ENCODE results near the gene ARHGEF16.

ARHGEF16 gene

DNA sequence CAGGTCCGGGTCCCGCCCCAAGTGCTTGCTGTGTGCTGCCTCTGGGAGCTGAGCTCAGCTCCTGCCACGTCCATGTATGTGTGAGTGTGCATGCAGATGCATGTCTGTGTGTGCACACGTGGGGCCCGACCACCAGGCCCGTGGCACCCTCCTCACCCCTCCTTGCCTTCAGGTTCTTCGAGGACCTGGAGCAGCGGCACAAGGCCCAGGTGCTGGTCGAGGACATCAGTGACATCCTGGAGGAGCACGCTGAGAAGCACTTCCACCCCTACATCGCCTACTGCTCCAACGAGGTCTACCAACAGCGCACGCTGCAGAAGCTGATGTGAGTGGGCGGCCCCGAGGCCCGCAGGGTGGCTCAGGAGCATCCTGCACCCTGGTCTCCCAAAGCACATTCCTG, 18.4 kb downstream of the ARHGEF16 start:
- intact Hi-C loops (cut with DNase I), result no loop called here
- DNase-seq, result peak in 23 of 42 donors; percentile 21 to 78 (median 39)

DNA sequence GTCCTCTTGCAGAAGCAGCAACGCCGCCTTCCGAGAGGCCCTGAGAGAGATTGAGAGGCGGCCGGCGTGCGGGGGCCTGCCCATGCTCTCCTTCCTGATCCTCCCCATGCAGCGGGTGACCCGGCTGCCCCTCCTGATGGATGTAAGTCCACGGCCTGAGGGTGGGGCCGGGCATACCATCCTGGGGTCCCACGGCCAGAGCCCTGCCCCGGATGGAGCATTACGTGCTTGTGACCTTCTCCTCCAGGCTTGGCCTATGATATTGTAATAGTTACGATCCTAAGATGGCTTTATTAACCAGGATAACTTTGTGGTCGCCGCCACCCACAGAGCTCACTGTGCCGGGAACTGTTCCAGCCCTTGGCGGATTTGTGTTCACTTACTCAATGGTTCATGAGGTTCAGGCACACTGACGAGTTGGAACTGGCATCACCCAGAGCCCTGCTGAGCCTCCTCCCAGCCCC, 18.9 kb downstream of the ARHGEF16 start:
- peak in 14 of 42 donors; percentile 23 to 59 (median 41) for DNase-seq
- intact Hi-C loops (cut with DNase I), result no loop called here

DNA sequence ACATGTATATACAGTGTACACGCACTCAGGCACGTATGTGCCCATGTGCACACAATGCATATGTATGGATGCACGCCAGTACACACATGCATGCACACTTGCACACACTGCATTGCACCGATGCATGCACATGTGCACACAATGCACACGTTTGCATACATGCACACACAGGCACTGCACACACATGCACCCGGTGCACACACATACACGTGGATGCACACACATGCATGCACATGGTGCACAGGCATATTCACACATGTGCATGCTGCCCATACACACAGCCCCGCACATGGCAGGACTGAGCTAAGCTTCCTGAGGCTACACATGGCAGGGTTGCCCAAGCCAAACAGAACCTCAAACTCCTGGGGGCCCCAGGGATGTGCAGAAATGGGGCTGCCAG, 19.6 kb downstream of the ARHGEF16 start:
- intact Hi-C loops (cut with DNase I), result no loop called here
- no peak for DNase-seq

DNA sequence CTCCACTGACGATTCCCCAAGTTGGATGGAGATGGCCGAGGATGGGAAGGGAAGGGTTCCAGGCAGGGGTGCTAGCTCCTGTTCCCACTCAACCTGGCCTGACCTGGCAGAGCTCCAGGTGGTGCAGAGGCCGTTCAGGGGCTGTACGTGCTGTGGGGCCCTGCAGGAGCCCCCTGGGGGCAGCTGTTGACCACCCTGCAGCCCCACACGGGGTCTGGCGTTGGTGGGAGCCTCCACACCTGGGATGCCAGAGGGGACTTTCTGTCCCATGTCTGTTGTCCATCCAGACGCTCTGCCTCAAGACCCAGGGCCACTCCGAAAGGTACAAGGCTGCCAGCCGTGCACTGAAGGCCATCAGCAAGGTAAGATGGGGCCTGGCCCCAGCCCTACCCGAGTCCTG, 20.0 kb downstream of the ARHGEF16 start:
- intact Hi-C loops (cut with DNase I), result no loop called here
- no peak for DNase-seq

DNA sequence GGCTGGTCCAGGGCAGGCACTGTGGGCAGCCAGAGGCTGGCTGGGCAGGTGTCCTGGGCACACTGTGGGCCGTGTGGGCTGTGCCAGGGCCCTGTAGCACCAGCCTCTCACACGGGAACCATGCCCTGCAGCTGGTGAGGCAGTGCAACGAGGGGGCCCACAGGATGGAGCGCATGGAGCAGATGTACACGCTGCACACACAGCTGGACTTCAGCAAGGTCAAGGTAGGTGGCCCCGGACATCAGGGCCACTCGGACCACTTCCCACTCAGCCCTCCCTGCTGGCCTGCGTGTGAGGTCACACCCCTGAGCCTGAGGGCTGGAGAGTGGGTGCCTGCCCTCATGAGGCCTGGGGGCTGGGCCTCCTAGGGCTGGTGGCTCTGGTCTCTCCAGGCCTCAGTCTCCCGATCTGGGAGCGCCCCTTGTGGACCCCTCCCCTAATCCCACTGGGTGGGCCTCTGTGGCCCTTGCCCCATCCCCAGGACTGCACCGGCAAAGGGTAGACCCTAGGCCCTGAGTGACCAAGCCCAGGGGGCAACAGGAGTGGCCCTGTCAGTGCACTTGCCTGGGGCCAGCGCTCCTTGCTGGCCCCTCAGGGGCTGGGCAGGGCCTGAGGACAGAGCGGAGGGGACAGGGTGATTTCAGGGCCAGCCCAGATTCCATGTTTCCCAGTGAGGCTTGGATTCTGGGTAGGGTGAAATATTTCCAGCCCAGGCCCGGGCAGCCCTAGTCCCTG, 21.5 kb downstream of the ARHGEF16 start:
- no peak for DNase-seq

DNA sequence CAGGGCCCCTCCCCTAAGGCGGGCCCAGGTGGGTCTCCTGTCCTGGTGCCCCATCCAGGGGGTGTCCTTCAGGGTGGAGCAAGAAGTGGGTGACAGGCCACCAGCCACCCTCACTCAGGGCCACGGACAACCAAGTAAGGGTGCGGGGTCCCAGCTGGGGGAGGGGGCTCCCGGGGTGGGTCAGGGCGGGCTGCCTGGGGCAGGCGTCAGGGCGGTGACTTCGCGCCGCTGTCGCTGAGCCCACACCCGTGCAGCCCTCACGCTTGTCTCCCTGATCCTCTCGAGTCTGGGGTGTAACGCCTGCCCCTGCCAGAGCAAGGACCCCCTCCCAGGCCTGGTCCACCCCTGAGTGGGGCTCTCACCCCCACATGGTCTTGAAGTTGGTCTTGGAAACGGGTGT, 22.2 kb downstream of the ARHGEF16 start:
- intact Hi-C loops (cut with DNase I), result no loop called here
- no peak for DNase-seq

More for the DNA sequence above, 21.5 kb downstream of the ARHGEF16 start:
- intact Hi-C loops (cut with DNase I), result no loop called here

DNA sequence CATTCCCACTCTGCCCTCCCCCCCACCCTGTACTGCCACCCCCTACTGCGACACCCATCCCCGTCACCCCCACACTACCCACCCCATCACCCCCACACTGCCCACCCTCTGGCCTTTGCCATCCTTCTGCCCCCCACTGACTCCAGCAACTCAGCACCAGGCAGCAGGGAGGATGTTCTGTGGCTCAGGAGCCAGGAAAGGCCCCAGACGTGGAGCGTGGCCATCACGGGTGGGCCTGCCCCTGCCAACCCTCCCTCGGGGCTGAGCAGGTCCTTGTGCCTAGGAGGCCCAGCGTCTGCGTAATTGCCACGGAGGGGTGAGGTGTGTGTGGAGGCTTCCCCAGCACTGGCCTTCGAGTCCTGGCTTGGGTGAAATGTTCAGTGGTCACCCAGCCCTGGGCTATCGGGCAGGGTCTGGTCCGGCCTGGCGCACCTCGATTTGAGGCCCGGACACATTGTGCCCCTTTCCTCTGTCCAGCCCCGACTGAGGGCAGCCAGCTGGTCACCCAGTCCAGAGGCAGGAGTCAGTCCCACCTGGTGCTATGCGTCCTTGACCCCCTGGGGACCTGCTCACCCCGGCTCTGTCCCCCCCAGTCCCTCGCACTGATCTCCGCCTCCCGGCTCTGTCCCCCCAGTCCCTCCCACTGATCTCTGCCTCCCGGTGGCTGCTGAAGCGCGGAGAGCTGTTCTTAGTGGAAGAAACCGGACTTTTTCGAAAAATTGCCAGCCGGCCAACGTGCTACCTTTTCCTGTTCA, 23.0 kb downstream of the ARHGEF16 start:
- no peak for DNase-seq
- intact Hi-C loops (cut with DNase I), result no loop called here

DNA sequence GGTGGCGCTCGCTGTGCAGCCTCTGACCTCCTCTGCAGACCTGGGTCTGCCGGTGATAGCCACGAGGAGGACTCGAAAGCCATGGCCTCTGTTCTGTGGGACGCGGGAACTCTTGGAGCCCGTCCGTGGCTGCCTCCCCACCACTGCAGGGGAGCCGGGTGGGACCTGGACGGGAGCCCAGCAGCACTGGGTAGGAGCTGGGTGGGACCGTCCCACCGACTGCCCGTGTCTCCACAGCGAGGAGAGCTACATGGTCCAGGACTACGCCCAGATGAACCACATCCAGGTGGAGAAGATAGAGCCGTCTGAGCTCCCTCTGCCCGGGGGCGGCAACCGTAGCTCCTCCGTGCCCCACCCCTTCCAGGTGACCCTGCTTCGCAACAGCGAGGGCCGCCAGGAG, 23.7 kb downstream of the ARHGEF16 start:
- no peak for DNase-seq
- intact Hi-C loops (cut with DNase I), result no loop called here

DNA sequence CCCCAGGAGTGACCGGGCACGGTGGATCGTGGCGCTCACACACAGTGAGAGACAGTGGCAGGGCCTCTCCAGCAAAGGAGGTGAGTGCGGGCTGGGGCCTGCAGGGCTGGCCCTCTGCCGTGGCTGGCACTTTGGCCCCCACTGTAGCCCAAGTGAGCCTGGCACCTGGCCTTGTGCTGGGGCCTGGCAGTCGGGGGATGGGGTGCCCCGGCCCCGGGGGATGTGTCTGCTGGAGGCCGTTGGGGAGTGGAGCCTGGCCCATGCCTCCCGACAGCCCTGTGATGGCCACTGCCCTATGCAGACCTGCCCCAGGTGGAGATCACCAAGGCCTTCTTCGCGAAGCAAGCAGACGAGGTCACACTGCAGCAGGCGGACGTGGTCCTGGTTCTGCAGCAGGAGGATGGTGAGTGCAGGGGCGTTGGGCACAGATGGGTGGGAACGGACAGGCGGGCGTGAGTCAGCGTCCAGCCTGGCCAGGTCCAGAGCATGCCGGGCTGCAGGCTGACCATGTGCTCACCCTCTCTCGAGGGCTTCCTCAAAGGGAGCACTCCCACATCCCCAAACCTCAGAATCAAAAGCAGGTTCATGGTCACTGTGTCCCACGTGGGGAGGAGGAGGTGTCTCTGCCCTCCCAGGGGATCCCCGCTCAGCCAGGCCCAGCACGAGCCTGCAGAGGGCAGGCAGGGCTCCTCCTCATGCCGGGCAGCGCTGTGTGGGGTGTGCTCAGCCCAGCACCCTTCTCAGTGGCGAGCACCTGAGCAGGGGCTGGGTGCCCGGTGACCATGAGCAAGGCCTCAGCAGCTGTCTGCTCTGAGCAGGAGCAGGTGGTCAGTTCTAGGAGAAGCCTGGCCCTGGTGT, 25.3 kb downstream of the ARHGEF16 start:
- intact Hi-C loops (cut with DNase I), result no loop called here
- DNase-seq, result no peak

DNA sequence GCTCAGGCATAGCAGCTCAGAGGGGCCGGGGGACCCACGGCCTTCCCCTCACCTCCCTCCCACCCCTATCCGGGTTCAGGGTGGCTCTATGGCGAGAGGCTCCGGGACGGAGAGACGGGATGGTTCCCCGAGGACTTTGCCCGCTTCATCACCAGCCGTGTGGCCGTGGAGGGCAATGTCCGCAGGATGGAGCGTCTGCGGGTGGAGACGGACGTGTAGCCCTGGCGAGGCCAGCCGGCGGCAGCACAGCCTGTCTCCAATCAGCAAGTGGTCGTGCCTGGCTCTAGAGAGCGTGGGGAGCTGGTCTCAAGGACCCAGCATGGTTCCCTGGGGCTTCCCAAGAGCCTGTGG, 25.9 kb downstream of the ARHGEF16 start:
- DNase-seq, result no peak

DNA sequence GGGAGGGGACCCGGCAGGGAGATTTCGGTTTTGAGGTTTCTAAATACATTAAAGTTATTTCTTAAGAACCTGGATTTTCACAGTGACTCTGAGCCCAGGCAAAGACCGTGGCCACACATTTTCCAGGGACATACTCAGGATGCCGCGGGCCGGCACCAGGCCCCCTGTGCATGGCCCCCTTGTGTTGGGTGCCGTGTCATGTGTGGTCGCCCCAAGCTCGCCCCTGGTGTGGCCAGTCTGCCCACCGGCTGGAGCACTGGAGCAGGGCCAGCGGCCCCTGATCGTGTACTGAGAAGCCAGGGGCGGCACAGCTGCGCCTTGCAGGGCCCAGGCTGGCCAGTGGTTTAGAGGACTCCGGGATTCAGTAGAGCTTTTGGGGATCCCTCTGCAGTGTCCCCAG, 26.6 kb downstream of the ARHGEF16 start:
- intact Hi-C loops (cut with DNase I), result no loop called here
- no peak for DNase-seq

More for the DNA sequence above, 25.9 kb downstream of the ARHGEF16 start:
- intact Hi-C loops (cut with DNase I), result no loop called here

DNA sequence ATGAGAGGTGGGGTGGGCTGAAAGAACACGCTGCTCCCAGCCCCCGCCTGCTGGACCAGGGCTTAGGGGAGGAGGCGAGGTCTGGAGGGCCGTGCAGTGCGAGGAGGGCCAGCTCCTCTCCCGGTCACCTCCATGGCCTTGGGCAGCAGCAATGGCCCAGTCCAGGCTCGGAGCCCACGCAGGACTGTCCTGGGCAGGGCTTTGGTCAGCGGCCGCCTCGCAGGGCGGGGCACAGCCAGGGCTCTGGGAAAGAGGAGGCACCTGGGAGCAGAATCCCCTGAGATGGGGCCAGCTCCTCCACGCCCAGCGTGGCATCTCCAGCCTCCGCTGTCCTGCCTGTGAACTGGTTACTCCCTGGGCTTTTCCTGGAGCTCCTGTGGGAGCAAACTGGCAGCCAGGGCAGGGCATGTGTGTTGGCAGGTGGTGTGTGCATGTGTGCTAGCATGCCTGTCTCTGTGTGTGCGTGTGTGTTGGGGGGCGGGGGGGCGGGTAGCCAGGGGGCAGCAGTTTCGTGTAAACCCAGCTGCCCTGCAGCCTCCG, 27.4 kb downstream of the ARHGEF16 start:
- intact Hi-C loops (cut with DNase I), result no loop called here
- DNase-seq, result no peak

DNA sequence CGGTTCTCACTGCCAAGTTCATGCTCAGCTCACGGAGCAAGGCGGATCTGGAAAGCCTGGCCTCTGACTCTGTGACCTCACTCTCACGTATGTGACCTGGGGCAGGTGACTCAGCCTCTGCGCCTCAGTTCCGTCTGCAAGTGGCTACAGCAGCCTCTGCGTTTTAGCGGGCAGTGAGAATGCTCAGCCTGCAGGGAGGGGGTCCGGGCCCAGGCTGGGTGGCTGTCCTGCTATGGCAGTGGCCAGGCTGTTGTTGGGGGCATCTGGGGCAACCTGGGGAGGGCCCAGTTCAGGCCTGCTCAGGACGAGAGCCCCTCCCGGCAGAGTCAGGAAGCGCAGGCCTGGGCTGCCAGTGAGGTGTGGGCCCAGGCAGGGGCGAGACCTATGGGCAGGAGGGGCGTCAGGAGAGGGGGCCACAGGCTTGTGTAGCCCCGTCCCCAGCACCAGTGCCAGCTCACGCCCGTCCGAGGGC, 27.9 kb downstream of the ARHGEF16 start:
- no peak for DNase-seq

DNA sequence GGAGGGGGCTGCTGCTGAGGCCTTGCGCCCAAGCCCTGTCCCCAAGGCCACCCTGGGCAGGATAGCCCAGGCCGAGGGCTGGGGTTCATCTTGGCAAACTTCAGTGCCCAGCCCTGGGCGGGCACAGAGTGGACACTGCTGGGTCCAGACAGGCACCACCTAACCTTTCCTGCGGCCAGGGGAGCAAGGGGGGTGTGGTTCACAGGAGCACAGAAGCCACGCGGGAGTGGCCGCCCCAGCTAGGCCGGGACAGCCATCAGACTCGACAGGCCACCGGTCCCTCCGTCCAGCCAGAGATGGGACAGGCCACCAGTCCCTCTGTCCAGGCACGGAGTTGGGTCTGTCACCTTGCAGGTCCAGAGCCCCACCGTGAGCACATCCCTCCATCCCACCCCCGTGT, 28.9 kb downstream of the ARHGEF16 start:
- DNase-seq, result no peak
- intact Hi-C loops (cut with DNase I), result no loop called here

More for the DNA sequence above, 27.9 kb downstream of the ARHGEF16 start:
- intact Hi-C loops (cut with DNase I), result no loop called here

DNA sequence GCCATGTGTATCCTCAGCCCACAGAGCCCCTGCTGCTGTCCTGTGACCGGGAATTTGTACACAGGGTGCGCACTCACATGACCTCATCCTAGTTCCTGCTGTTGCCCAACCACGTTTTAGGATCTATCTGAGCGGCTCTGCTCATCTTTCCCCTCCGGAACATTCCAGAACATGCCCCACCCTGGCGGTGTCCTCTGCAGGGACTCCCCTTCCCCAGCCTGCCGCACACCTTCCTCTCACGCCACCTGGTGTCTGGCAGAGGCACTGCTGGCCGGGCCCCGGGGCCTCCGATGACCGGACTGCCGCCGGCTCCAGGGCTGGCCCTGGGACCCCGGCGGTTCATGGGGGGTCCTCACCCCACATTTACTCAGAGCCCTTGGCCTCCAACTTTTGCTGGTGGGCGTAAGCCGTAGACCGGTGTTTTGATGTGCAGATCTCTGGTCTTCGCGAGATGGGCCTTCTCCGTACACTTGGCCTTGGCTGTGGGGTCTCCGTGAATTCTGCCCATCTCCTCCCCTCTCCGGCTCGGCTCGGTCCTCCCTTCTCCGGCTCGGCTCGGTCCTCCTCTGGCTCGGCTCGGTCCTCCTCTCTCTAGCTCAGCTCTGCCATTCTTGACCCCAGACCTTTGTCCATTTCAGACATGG, 29.5 kb downstream of the ARHGEF16 start:
- peak in 33 of 42 donors; percentile 32 to 78 (median 55) for DNase-seq

DNA sequence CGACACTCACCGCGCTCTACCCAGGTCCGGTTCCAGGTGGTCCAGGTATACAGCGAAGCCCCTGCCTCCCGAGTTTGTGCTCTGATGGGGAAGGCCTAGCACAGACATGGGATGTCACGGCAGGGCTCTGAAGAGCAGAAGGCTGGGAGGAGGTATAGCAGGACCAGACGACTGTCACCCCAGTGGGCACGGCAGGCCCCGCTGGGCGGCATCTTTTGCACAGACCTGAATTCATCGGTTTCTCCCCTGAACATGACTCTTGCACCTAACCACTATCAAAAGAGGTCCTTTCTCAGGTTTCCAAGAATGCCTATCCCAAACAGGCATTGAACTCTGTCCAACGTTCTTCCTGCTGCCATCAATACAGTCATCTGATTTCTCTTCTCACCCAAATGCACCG, 30.6 kb downstream of the ARHGEF16 start:
- no peak for DNase-seq
- intact Hi-C loops (cut with DNase I), result loop anchor here (5.0 kb wide), 1 partner anchor 33 kb away; the partner anchor contains the start of gene ARHGEF16

More for the DNA sequence above, 29.5 kb downstream of the ARHGEF16 start:
- intact Hi-C loops (cut with DNase I), result no loop called here

DNA sequence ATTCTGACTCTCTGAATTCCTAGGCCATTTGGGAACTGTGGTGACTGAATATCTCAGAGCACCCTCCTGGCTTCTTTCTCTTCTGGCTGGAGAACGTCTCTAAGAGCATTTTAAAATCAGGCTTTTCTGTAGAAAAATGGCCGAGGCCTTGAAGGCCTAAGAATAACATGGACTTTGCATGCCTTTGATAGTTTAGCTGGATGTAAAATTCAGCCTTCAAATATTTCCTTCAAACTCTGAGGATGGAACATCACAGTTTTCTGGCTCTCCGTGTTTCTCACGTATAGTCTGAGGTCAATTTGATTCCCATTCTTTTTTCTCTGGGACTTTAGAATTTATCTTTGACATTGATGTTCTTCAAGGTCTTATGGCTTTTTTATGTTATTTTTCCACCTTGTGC, 34.0 kb downstream of the ARHGEF16 start:
- no peak for DNase-seq
- intact Hi-C loops (cut with DNase I), result loop anchor here (5.0 kb wide), 1 partner anchor 36 kb away; the partner anchor contains the start of gene ARHGEF16

DNA sequence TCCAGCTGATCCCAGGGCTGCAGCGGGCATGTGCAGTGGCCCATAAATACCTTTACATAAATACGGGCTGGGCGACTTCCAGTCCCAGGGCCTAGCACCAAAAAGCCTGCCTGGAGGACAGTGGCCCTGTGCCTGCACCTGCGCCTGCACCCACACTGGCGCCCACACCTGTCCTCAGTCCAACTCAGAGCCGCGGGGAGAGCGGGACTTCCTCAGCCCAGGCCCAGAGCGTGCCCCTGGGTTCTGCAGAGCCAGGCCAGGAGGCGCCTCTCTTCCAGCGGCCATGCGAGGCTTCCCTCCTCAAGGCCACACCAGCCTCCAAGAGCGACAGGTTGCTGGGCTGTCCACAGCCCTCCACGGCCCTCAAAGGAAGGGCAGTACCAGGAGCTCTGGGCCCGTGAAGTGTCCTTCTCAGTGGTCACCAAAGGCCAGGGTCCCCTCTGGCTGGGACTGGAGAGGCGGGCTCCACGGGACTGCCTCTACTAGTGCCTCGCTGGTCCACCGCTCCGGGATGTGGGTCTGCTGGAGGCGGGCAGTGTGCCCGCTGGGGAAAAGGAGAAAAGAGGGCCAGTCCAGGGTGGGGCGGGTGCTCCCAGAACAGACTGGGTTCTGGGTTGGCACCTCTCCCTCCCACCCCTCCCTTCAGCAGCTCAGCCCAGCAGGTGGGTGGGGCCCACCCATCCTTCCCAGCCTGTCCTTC, 35.7 kb downstream of the ARHGEF16 start:
- intact Hi-C loops (cut with DNase I), result loop anchor here (2.0 kb wide), 1 partner anchor 129 kb away; no protein-coding TSS in a partner anchor
- no peak for DNase-seq
